ENCODE data around the gene MT1A. TPM values are rescaled to one million over a fixed set of nuclear protein-coding genes. Genes with fewer than 3 reads are reported as not detected.

Gene MT1A
- total RNA-seq, 1 experiment from 2014 or later: 52.1 TPM

- Histone ChIP-seq H3K36me3 (ENCODE audit: control insufficient read depth, insufficient read depth, low read length) (no peaks in the 10 kb centered on the region), H3K4me3 (ENCODE audit: low read depth in 2 of 2, low read length in 2 of 2) (no peak overlapping the region), H3K9me3 (ENCODE audit: control insufficient read depth, insufficient read depth, low read depth, low read length) (no peaks in the 10 kb centered on the region; the same call in 1 of the 2 replicates), H3K4me1 (ENCODE audit: control insufficient read depth, insufficient read depth, low read length) (no peaks in the 10 kb centered on the region), H3K27me3 (ENCODE audit: control insufficient read depth, insufficient read depth, low read length) (no peaks in the 10 kb centered on the region), H3K27ac (ENCODE audit: low read length) (no peak overlapping the region)
- ATAC-seq (no peak), DNase-seq (ENCODE audit: low read depth, low spot score) (no peak)
- ChIA-PET CTCF (no interaction called here), POLR2A (no interaction called here)
- TF ChIP-seq TCF7L2 (IDR thresholded peaks at IDR 0.05; ENCODE audit: low read depth, low read length) (no peak), POLR2AphosphoS5 (IDR thresholded peaks at IDR 0.05; ENCODE audit: low read depth, low read length) (no peak), CTCF (IDR thresholded peaks at IDR 0.05) (no peak), SIN3A (IDR thresholded peaks at IDR 0.05; ENCODE audit: borderline replicate concordance, insufficient read depth, low read depth, low read length) (no peak), REST (IDR thresholded peaks at IDR 0.05; ENCODE audit: insufficient read depth in 1 of 2, low read depth in 2 of 2, low read length in 1 of 2) (no peak)
- no TSS peak for BruUV-seq (replicated peaks)
- intact Hi-C loops (cut with micrococcal nuclease; ENCODE audit: unreplicated experiment): no loop called here
- in situ Hi-C loops (cut with HindIII; ENCODE audit: low pct_unique_long_range_greater_than_20kb, low sequenced_read_pairs): no loop called here
Observed at GRCh38 chr16:56689171-56689570, 50.7 kb downstream of the MT1A start.

Other genes with a start within 250 kb of the MT1A start
- 89.6 TPM for gene AMFR, start 213.1 kb upstream of the MT1A start, total RNA-seq (2021; ENCODE audit: unreplicated experiment)
- gene NUDT21, start 187.3 kb upstream of the MT1A start, total RNA-seq (2021; ENCODE audit: unreplicated experiment): 97.6 TPM
- gene OGFOD1, start 187.1 kb upstream of the MT1A start, total RNA-seq (2021; ENCODE audit: unreplicated experiment): 35.8 TPM
- 24.0 TPM for gene BBS2, start 118.6 kb upstream of the MT1A start, total RNA-seq (2021; ENCODE audit: unreplicated experiment)
- not detected for gene MT4, start 73.6 kb upstream of the MT1A start, total RNA-seq (2021; ENCODE audit: unreplicated experiment)
- gene MT3, start 49.1 kb upstream of the MT1A start, total RNA-seq (2021; ENCODE audit: unreplicated experiment): not detected
- 673 TPM for gene MT2A, start 30.1 kb upstream of the MT1A start, total RNA-seq (2021; ENCODE audit: unreplicated experiment)
- 170 TPM for gene MT1E, start 12.9 kb upstream of the MT1A start, total RNA-seq (2021; ENCODE audit: unreplicated experiment)
- gene MT1M, start 6.0 kb upstream of the MT1A start, total RNA-seq (2021; ENCODE audit: unreplicated experiment): 1.8 TPM
- gene MT1B, start 13.2 kb downstream of the MT1A start, total RNA-seq (2021; ENCODE audit: unreplicated experiment): not detected
- gene MT1F, start 19.3 kb downstream of the MT1A start, total RNA-seq (2021; ENCODE audit: unreplicated experiment): 2.1 TPM
- gene MT1G, start 29.4 kb downstream of the MT1A start, total RNA-seq (2021; ENCODE audit: unreplicated experiment): 2.2 TPM
- gene MT1H, start 31.1 kb downstream of the MT1A start, total RNA-seq (2021; ENCODE audit: unreplicated experiment): not detected
- gene MT1X, start 43.8 kb downstream of the MT1A start, total RNA-seq (2021; ENCODE audit: unreplicated experiment): 25.9 TPM
- 88.5 TPM for gene NUP93, start 91.5 kb downstream of the MT1A start, total RNA-seq (2021; ENCODE audit: unreplicated experiment)
- gene SLC12A3, start 226.5 kb downstream of the MT1A start, total RNA-seq (2021; ENCODE audit: unreplicated experiment): 0.15 TPM